Ramos (cell line): Measurements from ENCODE around the gene HPCAL4.

Source experiments
- in situ Hi-C: fragments of 300-500 bp; cut with MboI; formaldehyde crosslinking; loops from one replicate; pipeline ENCODE4 v1.14.3; 2022; ENCODE audit warnings: low sequenced_read_pairs; ENCODE audit not compliant: unreplicated experiment

Gene HPCAL4

GRCh38 chr1:39691383-39692151 is at the start of gene HPCAL4:
Gene HPCAL4 (minus strand): TSS chr1:39691433. CDS start chr1:39684603, 6,830 bp downstream.
- in situ Hi-C loops: no loop called here

GRCh38 chr1:39738622-39739366 is 47.6 kb upstream of the HPCAL4 start, which contains the start of gene PPIE:
Gene PPIE (plus strand): TSS chr1:39738882. CDS start chr1:39738901, 19 bp downstream.
- in situ Hi-C loops: no loop called here

GRCh38 chr1:39737546-39738169 is 46.4 kb upstream of the HPCAL4 start:
- in situ Hi-C loops: no loop called here

GRCh38 chr1:39735731-39736130 is 44.5 kb upstream of the HPCAL4 start:
- in situ Hi-C loops: no loop called here

- in situ Hi-C loops: no loop called here
These were observed 41.9 kb upstream of the HPCAL4 start for GRCh38 chr1:39733161-39733560.

GRCh38 chr1:39732730-39733129 is 41.5 kb upstream of the HPCAL4 start:
- in situ Hi-C loops: no loop called here

- in situ Hi-C loops: no loop called here
These were observed 38.6 kb upstream of the HPCAL4 start for GRCh38 chr1:39729842-39730241.

- in situ Hi-C loops: no loop called here
These were observed 37.8 kb upstream of the HPCAL4 start for GRCh38 chr1:39729030-39729429.

GRCh38 chr1:39727932-39728317 is 36.7 kb upstream of the HPCAL4 start:
- in situ Hi-C loops: no loop called here

GRCh38 chr1:39727221-39727931 is 36.1 kb upstream of the HPCAL4 start:
- in situ Hi-C loops: no loop called here

GRCh38 chr1:39726600-39726999 is 35.4 kb upstream of the HPCAL4 start:
- in situ Hi-C loops: no loop called here

- in situ Hi-C loops: no loop called here
These were observed 31.3 kb upstream of the HPCAL4 start for GRCh38 chr1:39722495-39722894.

- in situ Hi-C loops: no loop called here
These were observed 30.4 kb upstream of the HPCAL4 start for GRCh38 chr1:39721664-39722063.

GRCh38 chr1:39720094-39720999 is 29.1 kb upstream of the HPCAL4 start:
- in situ Hi-C loops: no loop called here

GRCh38 chr1:39717809-39718208 is 26.6 kb upstream of the HPCAL4 start:
- in situ Hi-C loops: no loop called here

- in situ Hi-C loops: no loop called here
These were observed 22.3 kb upstream of the HPCAL4 start for GRCh38 chr1:39713557-39713956.

- in situ Hi-C loops: no loop called here
These were observed 20.7 kb upstream of the HPCAL4 start for GRCh38 chr1:39711966-39712340.

- in situ Hi-C loops: no loop called here
These were observed 20.1 kb upstream of the HPCAL4 start for GRCh38 chr1:39711104-39711965.

GRCh38 chr1:39707506-39707905 is 16.3 kb upstream of the HPCAL4 start:
- in situ Hi-C loops: no loop called here
